Keratinocyte (primary cell): ENCODE results near the gene MSI2. TPM values are rescaled to one million over a fixed set of nuclear protein-coding genes. Genes with fewer than 3 reads are reported as not detected.

ENCODE experiments used
- DNase-seq: peaks from one replicate; pipeline ENCODE4 v3.0.0-alpha.2; 2011; ENCODE audit warnings: low read depth, missing footprints, low spot score
- FAIRE-seq: peaks from 2 replicates; lab custom pipeline; 2011; peaks lifted over from hg19 to GRCh38; lab: Jason Lieb, UNC
- H2AFZ ChIP-seq: 2 replicates; pipeline ENCODE4 v1.6.0; 2012; ENCODE audit warnings: low read length, control low read depth, inconsistent platforms; ENCODE audit not compliant: control insufficient read depth
- H3K27ac ChIP-seq: 2 replicates; pipeline ENCODE4 v1.5.1; 2011; ENCODE audit warnings: low read length; ENCODE audit not compliant: control insufficient read depth, insufficient read depth
- H3K27me3 ChIP-seq: 3 replicates; pipeline ENCODE4 v1.6.0; 2011; ENCODE audit warnings: low read length; ENCODE audit not compliant: control insufficient read depth, insufficient read depth; ENCODE audit errors: extremely low read depth
- H3K36me3 ChIP-seq, 2 experiments: 2 replicates in 1 of 2; 3 replicates in 1 of 2; pipeline ENCODE4 v1.5.1; 2011; ENCODE audit warnings: low read length in 2 of 2, mild to moderate bottlenecking in 1 of 2; ENCODE audit not compliant: control insufficient read depth in 2 of 2, insufficient read depth in 2 of 2; ENCODE audit errors: extremely low read depth in 1 of 2
- H3K4me1 ChIP-seq: 3 replicates; pipeline ENCODE4 v1.5.1; 2011; ENCODE audit warnings: low read length; ENCODE audit not compliant: control insufficient read depth, insufficient read depth; ENCODE audit errors: extremely low read depth
- H3K4me2 ChIP-seq: 3 replicates; pipeline ENCODE4 v1.6.0; 2011; ENCODE audit warnings: low read depth, low read length; ENCODE audit not compliant: control insufficient read depth, insufficient read depth; ENCODE audit errors: extremely low read depth
- H3K4me3 ChIP-seq, 3 experiments: fragments of 200-600 bp in 1 of 3; sonication (generic) in 1 of 3; 2 replicates in 2 of 3; 3 replicates in 1 of 3; pipeline ENCODE4 v1.5.1; 2011 to 2016; ENCODE audit warnings: low read length in 3 of 3, mild to moderate bottlenecking in 3 of 3, control low read depth in 2 of 3, inconsistent platforms in 1 of 3, low read depth in 1 of 3, mixed read lengths in 1 of 3, mixed run types in 1 of 3, moderate library complexity in 1 of 3; ENCODE audit not compliant: control insufficient read depth in 2 of 3, insufficient read depth in 2 of 3; ENCODE audit errors: extremely low read depth in 1 of 3
- H3K79me2 ChIP-seq: 2 replicates; pipeline ENCODE4 v1.6.0; 2012; ENCODE audit warnings: low read length; ENCODE audit not compliant: control insufficient read depth, insufficient read depth
- H3K9ac ChIP-seq: 3 replicates; pipeline ENCODE4 v1.6.0; 2011; ENCODE audit warnings: low read length; ENCODE audit not compliant: control insufficient read depth, insufficient read depth; ENCODE audit errors: extremely low read depth
- H3K9me1 ChIP-seq: 3 replicates; pipeline ENCODE4 v1.6.0; 2011; ENCODE audit warnings: low read length; ENCODE audit not compliant: control insufficient read depth, insufficient read depth; ENCODE audit errors: extremely low read depth
- H3K9me3 ChIP-seq: 2 replicates; pipeline ENCODE4 v1.5.1; 2012; ENCODE audit warnings: low read depth, low read length; ENCODE audit not compliant: control insufficient read depth
- H4K20me1 ChIP-seq: 3 replicates; pipeline ENCODE4 v1.6.0; 2011; ENCODE audit warnings: low read length; ENCODE audit not compliant: control insufficient read depth, insufficient read depth; ENCODE audit errors: extremely low read depth
- CTCF ChIP-seq, 3 experiments: IDR thresholded peaks in 1 of 3; conservative IDR thresholded peaks in 1 of 3; optimal IDR thresholded peaks in 1 of 3; 2 replicates in 2 of 3; 3 replicates in 1 of 3; pipeline versions ENCODE3 to v1.5.1; 2011; ENCODE audit warnings: low read length in 3 of 3, mild to moderate bottlenecking in 3 of 3, moderate library complexity in 2 of 3, control low read depth in 1 of 3, inconsistent platforms in 1 of 3; ENCODE audit not compliant: insufficient read depth in 2 of 3; ENCODE audit errors: extremely low read depth in 1 of 3
- EZH2 ChIP-seq: IDR thresholded peaks from one replicate; pipeline ENCODE4 v1.6.1; 2012; ENCODE audit warnings: inconsistent platforms, mild to moderate bottlenecking, low read length, moderate library complexity
- dilution Hi-C: fragments of 300-500 bp; cut with MboI; formaldehyde crosslinking; loops from one replicate; pipeline ENCODE4 v1.7.0; 2020; ENCODE audit warnings: low sequenced_read_pairs; ENCODE audit not compliant: extremely low pct_ligation_motif_present
- polyA plus RNA-seq, 5 experiments: library from polyadenylated mRNA; depleted of rRNA in 3 of 5; stranded (reverse) in 3 of 5; stranded (forward) in 1 of 5; unstranded in 1 of 5; fragments of >200 nt; gene quantifications; 1 replicate in 1 of 5; 2 replicates in 3 of 5; 3 replicates in 1 of 5; pipeline versions ENCODE4 v1.2.1 to v1.2.3, GENCODE V29; 2011 to 2012; ENCODE audit warnings: missing spikeins in 2 of 5, low read depth in 1 of 5, low replicate concordance in 1 of 5

Gene MSI2
- polyA plus RNA-seq, 1 donor (not counting 4 experiments of a cell fraction or from before 2014, with no cell fraction given), result 22.3 TPM

DNA sequence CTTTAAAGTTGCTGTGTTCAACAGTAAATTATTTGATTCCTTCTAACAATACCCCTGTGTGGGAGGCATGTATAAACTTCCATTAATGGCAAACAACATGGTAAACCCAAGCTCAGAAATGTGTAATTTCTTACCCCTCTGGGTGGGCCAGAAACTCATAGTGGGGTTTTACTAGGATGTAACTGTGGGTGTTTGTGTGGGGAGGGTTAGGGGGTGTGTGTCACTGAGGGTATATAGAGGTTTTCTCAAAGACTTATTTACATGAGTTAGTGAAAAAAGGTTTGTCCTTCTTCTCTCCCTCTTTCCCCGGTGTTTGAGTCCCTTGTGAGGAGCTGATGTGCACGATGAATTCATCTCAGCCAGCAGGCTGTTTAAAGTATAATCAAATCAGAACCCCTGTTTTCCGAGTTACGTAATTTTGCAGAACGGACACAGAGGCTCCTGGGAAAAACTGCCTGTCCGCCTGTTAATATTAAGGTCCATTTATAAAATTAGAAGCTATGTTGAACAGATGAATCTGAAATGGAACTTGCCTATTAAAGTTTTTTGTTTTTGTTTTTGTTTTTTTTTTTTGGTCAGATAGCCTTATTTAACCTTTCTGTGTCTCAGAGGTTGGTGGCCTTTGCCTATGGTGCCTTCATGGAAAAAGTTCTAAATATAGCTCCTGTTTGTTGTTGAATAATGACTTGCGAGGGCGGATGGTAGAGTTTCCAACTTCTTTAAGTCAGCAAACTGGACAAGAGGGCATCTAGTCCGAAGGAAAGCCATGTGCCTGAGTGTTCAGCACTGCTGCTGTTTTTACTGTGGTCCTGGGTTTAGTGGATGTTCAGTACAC lies 73.3 kb downstream of the MSI2 start:
- dilution Hi-C loops, result no loop called here
- H3K27me3 ChIP-seq, result no peaks in the 10 kb centered on the region
- H3K36me3 ChIP-seq, result peaks cover 0 to 5% of the 10 kb centered on the region in 2 experiments
- H3K9me3 ChIP-seq, result no peaks in the 10 kb centered on the region
- no peak for FAIRE-seq
- no peaks in the 10 kb centered on the region for H4K20me1 ChIP-seq
- no peak for DNase-seq
- H3K9me1 ChIP-seq, result no peaks in the 10 kb centered on the region
- no peak overlapping the region for H3K9ac ChIP-seq
- H3K79me2 ChIP-seq, result no peaks in the 10 kb centered on the region
- no peak overlapping the region for H3K4me3 ChIP-seq
- no peak overlapping the region for H3K27ac ChIP-seq
- no peak for TF ChIP-seq EZH2
- TF ChIP-seq CTCF (optimal IDR thresholded peaks at IDR 0.05 in 1 of 3, IDR thresholded peaks at IDR 0.05 in 1 of 3, conservative IDR thresholded peaks at IDR 0.05 in 1 of 3; ENCODE audit: extremely low read depth in 1 of 3, insufficient read depth in 2 of 3, low read length in 3 of 3), result no peak
- no peak overlapping the region for H3K4me2 ChIP-seq
- H2AFZ ChIP-seq, result no peak overlapping the region
- no peaks in the 10 kb centered on the region for H3K4me1 ChIP-seq

- DNase-seq (no peak), FAIRE-seq (no peak)
- no peaks in the 10 kb centered on the region for H3K27me3 ChIP-seq
- peaks cover 3% of the 10 kb centered on the region for H4K20me1 ChIP-seq
- no peak overlapping the region for H3K9ac ChIP-seq
- no peak overlapping the region for H2AFZ ChIP-seq
- no peak overlapping the region for H3K27ac ChIP-seq
- no peaks in the 10 kb centered on the region for H3K9me3 ChIP-seq
- H3K9me1 ChIP-seq, result no peaks in the 10 kb centered on the region
- H3K79me2 ChIP-seq, result no peaks in the 10 kb centered on the region
- TF ChIP-seq CTCF (optimal IDR thresholded peaks at IDR 0.05 in 1 of 3, IDR thresholded peaks at IDR 0.05 in 1 of 3, conservative IDR thresholded peaks at IDR 0.05 in 1 of 3; ENCODE audit: extremely low read depth in 1 of 3, insufficient read depth in 2 of 3, low read length in 3 of 3) (no peak), EZH2 (no peak)
- peaks cover 0 to 3% of the 10 kb centered on the region in 2 experiments for H3K36me3 ChIP-seq
- H3K4me1 ChIP-seq, result no peaks in the 10 kb centered on the region
- H3K4me3 ChIP-seq, result no peak overlapping the region
- no peak overlapping the region for H3K4me2 ChIP-seq
- dilution Hi-C loops, result no loop called here
These were observed 74.3 kb downstream of the MSI2 start for GRCh38 chr17:57330587-57330986.
